NCI-H1436 treated with DMSO at 0.1 percent for 48 hours (cell line): ENCODE measurements around the gene POLR2L.

Source experiments
- DNase-seq: peaks from one replicate; lab custom pipeline; 2025; lab: John Stamatoyannopoulos, UW

The POLR2L gene

GRCh38 chr11:826836-827145, 15.5 kb downstream of the POLR2L start:
- DNase-seq, result no peak

GRCh38 chr11:826227-826621, 16.1 kb downstream of the POLR2L start:
- no peak for DNase-seq

GRCh38 chr11:825366-826226, 16.7 kb downstream of the POLR2L start:
- no peak for DNase-seq

GRCh38 chr11:824942-825341, 17.4 kb downstream of the POLR2L start:
- DNase-seq, result no peak

- DNase-seq, result no peak
These were observed 17.9 kb downstream of the POLR2L start for GRCh38 chr11:824292-824880.

- DNase-seq, result no peak
These were observed 18.7 kb downstream of the POLR2L start for GRCh38 chr11:823441-824291.

- DNase-seq, result no peak
These were observed 20.6 kb downstream of the POLR2L start for GRCh38 chr11:821512-822371.

- DNase-seq, result no peak
These were observed 21.4 kb downstream of the POLR2L start for GRCh38 chr11:820655-821511.

GRCh38 chr11:819943-820649, 22.2 kb downstream of the POLR2L start:
- DNase-seq, result no peak

- DNase-seq, result peak; percentile 25
These were observed 23.0 kb downstream of the POLR2L start for GRCh38 chr11:819129-819931.

GRCh38 chr11:818396-819128, 23.8 kb downstream of the POLR2L start, which contains the start of gene PNPLA2:
PNPLA2 (plus strand) TSS chr11:818914; CDS start chr11:819719, 805 bp downstream.
- no peak for DNase-seq

GRCh38 chr11:816433-816779, 25.9 kb downstream of the POLR2L start:
- no peak for DNase-seq

- DNase-seq, result no peak
These were observed 26.5 kb downstream of the POLR2L start for GRCh38 chr11:815675-816432.

GRCh38 chr11:813456-814096, 28.8 kb downstream of the POLR2L start:
- DNase-seq, result no peak

- no peak for DNase-seq
These were observed 29.3 kb downstream of the POLR2L start for GRCh38 chr11:813072-813455.

- DNase-seq, result no peak
These were observed 29.9 kb downstream of the POLR2L start for GRCh38 chr11:812390-812789.

GRCh38 chr11:811446-812245, 30.7 kb downstream of the POLR2L start:
- DNase-seq, result no peak
